CD4-positive, alpha-beta T cell treated with Interleukin-6 at 100 ng/mL for 8 hours (primary cell): Measurements from ENCODE around the gene WDFY2.

Source experiments
- DNase-seq: peaks from one replicate; pipeline ENCODE4 v3.0.0-alpha.2; 2020; ENCODE audit warnings: mixed read lengths, low spot score

The WDFY2 gene

GRCh38 chr13:51740698-51741097 lies 156.4 kb downstream of the WDFY2 start:
- no peak for DNase-seq

- DNase-seq = no peak
Measured at GRCh38 chr13:51742031-51742430, 157.8 kb downstream of the WDFY2 start.

- no peak for DNase-seq
Measured at GRCh38 chr13:51742611-51743010, 158.3 kb downstream of the WDFY2 start.

DNA sequence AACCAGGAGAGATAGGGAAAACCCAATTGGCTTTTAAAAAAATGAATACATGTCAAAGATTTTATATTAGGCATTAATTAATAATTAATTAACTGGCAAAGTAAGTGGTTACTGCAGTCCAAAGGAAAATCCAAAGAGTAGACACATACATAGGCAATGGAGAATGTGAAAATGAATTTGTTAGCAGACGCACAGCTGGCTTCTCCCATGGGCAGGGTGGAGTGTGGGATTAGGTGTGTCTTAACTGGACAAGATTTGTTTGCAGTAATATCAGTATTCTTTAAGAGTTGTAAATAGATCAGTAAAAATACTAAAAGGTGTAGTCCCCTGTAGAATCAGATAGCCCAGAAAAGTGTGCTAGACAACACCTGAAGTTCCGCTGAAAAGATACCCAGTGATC lies 161.0 kb downstream of the WDFY2 start:
- no peak for DNase-seq

DNA sequence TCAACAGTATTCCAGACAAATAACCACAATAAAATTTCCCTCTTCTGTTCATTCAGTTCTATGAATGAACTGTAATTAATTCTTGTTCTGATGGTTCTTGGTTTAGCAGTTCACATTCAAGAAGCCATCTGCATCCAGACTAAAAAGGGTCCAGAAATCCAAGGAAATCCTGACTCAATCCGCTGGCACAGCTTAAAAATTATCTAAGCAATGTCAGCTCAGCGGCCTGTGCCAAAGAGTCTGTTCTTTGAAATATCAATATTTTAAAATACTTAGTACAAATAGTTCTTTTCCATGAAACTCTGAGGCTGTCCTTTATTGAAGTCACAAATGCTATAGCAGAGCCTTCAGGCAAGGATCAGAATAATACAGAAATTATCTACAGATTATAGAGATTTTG lies 162.5 kb downstream of the WDFY2 start:
- no peak for DNase-seq

- no peak for DNase-seq
Measured at GRCh38 chr13:51747438-51748434, 163.5 kb downstream of the WDFY2 start.

DNA sequence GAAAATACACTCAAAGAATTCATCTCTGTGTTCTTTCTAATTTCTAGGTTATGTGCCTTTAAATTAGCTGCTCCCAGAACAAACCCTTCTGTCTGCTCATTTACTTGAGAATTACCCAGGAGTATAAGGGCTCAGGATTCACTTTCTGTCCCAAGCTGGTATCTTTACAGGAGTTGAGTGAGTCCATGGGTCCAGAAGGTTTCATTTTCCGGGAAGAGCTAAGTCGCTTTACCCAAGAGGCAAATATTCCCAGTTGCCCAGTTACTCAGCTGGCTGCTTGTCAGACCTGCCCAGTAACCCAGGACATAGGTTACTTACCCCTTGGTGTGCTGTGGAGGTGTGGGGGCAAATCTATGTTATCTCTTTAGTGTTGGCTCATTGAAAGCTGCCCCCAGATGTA lies 172.4 kb downstream of the WDFY2 start:
- no peak for DNase-seq

DNA sequence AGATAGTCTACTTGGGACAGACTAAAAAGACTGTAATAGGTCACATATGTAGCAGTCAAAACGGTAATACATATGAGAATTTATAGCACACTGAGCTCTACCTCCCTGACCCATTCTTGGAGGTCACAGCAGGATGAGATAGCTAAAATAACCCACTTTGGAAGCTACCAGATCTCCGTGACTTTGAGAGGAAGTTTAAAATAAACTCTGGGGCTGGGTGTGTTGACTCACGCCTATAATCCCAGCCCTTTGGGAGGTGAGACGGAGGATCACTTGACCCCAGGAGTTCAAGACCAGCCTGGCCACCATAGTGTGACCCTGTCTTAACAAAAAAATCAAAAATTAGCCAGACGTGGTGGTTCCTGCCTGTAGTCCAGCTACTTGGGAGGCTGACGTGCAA lies 174.4 kb downstream of the WDFY2 start:
- DNase-seq = no peak

- no peak for DNase-seq
Measured at GRCh38 chr13:51759240-51759639, 175.0 kb downstream of the WDFY2 start.

- DNase-seq = no peak
Measured at GRCh38 chr13:51760592-51760991, 176.3 kb downstream of the WDFY2 start.

DNA sequence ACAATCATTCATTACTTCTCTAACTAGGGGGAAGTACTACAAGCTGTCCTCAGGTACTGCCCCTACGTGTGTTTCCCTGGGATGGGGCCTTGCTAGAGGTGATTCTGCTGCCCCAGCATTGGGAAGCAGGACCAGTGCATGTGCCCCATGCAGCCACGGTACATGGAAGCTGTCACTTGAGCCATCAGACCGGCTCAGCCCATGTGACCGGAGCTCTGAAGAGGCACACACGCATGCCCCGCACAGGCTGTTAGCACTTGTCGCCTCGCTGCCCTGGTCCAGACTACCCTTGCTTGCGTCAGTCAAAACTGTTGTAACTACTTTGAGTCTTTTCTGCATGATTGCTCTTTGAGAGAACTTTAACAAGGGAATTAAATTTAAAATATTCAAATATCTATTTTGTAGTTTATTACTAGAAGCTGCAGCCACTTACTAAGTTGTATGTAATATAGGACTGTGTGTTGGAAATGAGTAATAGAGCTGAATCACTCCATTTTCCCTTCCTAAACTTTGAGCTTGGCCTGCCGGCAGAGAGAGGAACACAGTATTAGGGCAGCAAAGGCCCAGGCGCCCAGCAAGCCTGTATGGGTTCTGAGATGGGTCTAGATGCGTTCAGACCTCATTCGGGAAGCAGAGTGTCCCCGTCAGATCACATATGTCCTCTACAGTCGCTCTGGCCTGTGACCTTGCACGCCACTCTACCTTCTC lies 177.5 kb downstream of the WDFY2 start:
- DNase-seq = no peak

GRCh38 chr13:51763486-51763885 lies 179.2 kb downstream of the WDFY2 start:
- no peak for DNase-seq

- DNase-seq = peak; percentile 44
Measured at GRCh38 chr13:51764184-51765141, 180.2 kb downstream of the WDFY2 start.

GRCh38 chr13:51765142-51765515 lies 180.9 kb downstream of the WDFY2 start:
- no peak for DNase-seq

- no peak for DNase-seq
Measured at GRCh38 chr13:51767100-51767499, 182.8 kb downstream of the WDFY2 start.

GRCh38 chr13:51768378-51768921 lies 184.2 kb downstream of the WDFY2 start:
- DNase-seq = no peak

DNA sequence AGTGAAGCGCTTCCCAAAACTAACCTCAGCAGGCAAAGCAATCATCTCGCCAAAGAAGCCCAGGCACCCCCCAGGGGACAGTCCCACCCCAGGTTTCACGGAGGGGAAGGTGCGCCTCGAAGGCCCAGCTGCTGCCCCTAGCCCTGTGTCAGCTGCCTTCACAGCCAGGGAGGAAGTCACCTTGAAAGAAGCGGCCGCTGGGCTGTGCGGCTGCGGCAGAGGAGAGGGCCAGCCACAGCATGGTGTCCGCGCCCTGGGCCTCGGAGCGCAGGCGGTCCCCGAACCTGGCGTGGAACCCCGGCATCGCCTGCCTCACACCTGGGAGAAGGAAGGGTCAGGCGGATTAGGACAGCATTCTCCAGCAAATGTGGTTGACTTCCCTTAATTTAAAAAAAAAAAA lies 184.7 kb downstream of the WDFY2 start:
- no peak for DNase-seq

GRCh38 chr13:51769455-51770127 lies 185.3 kb downstream of the WDFY2 start:
- DNase-seq = no peak

DNA sequence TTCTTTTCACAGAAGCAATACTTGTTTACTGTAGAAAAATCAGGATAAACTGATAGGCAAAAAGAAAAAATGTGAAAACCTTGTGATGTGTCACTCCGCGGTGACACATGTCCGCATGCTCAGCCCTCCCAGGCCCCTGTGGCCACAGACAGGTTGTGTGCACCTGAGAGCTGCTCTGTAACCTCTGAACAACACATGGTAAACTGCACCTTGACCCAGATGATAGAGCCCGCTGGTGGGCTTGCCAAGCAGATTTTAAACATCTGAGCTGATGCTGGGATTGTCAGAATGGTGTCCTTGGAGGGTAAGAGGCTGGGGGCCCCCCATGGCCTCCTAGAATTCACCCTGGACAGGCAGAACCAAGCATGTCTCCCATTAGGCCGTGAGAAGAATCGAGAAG lies 185.9 kb downstream of the WDFY2 start:
- no peak for DNase-seq

DNA sequence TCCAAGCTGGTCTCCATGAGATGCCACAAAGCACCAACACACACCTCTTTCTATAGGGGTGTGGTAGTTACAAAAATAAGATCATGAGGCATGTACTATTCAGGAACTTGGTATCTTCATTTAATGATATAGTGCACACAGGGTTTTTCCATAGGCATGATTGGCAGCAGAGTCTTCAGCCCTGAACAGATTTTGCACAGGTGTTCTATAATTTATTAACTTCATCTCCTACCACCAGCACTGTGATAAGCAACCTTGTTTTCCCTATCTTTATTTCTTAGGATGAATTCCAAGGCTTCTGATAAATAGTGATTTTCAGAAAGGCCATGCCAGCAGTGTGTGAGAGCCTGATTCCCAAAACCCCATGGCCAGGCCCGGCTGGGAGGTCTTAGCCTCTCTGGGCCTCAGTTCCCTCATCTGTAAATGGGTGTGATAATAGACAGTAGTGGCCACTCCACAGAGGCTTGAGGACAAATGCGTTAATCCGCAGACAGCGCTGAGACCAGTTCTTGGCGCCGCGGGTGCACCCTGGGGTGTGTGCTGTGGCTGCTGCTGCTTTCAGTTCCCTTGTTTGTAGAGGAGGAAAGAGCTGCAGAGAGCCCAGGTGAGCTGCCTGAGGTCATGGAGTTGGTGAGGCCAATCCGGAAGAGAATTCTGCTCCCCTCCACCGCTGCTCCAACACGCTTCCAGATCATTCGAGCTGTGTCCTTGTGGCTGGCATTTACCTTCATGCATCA lies 186.6 kb downstream of the WDFY2 start:
- DNase-seq = no peak
